HG02623 (cell line): ENCODE measurements around the gene TOMT.

Source experiments
- ATAC-seq: cut with Tn5 transposase; IDR thresholded peaks from one replicate; pipeline ENCODE4 v1.9.1; 2021; ENCODE audit warnings: moderate library complexity; ENCODE audit not compliant: unreplicated experiment

TOMT gene, protein sequence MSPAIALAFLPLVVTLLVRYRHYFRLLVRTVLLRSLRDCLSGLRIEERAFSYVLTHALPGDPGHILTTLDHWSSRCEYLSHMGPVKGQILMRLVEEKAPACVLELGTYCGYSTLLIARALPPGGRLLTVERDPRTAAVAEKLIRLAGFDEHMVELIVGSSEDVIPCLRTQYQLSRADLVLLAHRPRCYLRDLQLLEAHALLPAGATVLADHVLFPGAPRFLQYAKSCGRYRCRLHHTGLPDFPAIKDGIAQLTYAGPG

DNA sequence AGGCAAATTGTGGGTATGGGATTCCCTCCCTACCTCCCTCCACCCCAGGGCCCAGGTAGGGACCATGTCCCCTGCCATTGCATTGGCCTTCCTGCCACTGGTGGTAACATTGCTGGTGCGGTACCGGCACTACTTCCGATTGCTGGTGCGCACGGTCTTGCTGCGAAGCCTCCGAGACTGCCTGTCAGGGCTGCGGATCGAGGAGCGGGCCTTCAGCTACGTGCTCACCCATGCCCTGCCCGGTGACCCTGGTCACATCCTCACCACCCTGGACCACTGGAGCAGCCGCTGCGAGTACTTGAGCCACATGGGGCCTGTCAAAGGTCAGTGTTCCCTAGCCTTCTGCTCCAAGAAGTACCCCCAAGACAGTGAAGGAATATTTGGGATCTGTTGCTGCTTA is at the start of gene TOMT:
TOMT (plus strand) TSS at position 37 of the 400 bp plus-strand sequence; CDS start at position 65, 28 bp downstream.
- no peak for ATAC-seq

- no peak for ATAC-seq
These were observed 47.2 kb upstream of the TOMT start for GRCh38 chr11:72058416-72059034.

DNA sequence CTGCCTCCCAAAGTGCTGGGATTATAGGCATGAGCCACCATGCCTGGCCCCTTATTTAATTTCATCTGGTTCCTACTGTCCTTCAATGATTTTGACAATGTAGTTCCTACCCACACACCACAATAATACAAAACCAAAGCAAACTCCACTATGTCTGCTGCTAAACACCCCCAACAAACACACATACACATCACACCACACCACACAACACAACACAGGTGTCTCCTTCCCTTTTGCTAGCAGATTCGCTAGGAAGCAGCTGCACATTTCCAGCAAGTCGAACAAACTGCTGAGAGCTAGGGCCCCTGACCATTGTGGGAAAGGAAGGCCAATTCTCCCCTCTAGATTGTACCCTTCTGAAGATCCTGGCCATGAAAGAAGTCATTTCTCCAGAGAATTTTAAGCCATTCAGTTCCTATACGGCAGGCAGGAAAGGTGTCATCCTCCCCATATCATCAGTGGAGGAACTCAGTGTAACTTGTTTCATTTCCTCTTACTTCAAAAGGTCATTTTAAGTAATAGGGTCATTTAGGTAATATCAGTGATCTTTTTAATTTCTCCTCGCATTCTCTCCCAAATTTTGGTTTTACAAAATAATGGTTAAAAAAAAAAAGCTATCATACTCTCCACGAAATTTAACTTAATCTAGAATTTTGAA is 43.9 kb upstream of the TOMT start:
- no peak for ATAC-seq

DNA sequence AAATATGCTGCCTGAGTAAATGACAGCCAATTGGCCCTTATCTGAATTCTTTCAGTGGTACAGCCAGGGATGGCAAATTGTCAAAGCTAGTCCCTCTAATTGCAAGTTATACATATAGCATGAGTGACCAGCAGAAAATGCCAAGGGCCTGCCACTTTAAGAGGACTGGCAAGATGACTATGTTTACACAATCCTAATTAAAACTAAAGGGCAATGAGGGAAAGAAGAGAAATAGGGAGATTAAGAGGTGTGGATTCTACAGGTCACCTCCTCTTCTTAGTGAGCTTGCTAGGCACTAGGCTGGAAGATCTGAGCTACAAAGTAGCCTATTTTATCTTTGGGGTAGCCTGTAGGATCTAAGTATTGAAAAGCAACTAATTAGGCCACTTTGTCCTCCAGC is 38.9 kb upstream of the TOMT start:
- no peak for ATAC-seq

DNA sequence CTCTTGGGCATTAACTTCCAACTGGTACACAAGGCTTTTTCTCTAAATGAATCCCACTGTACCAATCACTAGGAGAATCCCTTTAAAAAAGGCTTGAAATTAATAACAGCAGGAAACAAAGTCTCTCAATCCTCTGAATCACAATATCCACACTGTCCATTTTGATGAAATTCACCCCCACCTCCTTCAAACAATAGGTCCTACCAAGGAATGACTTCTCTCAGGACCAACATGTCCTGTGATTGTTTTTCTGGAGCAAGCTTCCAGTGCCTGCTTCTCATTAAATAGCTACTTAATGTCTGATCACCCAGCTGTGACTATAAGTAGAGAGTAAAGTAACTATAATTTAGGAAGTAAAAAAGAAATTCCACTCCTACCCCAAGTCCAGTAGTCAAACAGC is 38.5 kb upstream of the TOMT start:
- ATAC-seq, result no peak

DNA sequence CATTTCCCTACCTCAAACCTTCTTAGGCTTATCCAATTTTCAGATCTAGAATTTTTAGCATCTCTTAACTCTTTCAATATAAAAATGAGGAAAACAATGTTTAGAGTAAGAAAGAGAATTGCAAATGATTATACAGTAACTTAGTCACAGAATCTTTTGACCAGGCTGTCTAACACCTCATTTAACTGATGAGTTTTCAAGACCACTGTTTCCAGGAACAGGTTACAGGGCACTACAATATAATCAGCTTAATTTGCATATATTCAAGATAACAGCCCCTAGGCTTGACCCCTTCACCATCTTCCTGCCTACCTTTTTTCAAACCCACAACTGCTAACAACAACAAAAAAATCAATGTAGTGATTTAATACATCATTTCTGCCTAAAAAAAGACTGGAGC is 38.0 kb upstream of the TOMT start:
- ATAC-seq, result no peak

DNA sequence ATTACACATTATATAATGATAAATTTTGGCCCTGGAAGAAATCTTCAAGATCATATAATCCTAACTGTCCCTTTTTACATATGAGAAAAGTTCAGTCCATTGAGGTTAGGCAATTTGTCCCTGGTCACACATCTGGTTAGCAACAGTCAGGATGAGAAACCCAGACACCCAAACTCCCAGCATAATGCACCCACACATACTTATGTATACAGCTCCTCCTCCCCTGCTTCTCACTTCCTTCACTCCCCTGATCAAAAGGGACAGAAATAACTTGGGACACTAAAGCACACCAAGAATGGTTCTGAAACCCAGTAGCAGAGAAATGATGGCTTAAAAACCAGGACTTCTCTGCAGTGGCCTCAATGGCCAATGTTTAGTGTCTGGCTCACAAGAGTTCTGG is 36.5 kb upstream of the TOMT start:
- ATAC-seq, result no peak

DNA sequence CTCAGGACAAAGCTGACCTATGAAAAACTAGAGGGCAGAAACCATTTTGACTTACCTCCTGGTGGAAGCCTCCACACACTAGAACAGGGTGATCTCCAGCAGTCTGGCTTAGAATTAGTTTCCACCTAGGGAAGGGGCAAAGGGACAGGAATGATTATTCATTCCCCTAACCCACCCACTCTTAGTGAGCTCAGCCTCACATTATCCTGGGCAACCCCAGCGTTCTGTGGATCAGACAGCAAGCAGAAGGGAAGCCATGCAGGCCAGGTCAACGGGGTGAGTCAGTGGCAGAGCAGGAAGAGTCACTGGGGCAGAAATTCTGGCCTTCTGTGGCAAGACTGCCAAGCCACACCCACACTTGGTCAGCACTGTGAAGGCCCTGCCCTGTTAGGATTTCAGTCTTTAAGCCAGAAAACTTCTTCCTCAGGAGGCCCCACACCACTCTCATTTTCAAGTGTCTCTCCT is 35.9 kb upstream of the TOMT start:
- ATAC-seq, result no peak

- no peak for ATAC-seq
These were observed 35.2 kb upstream of the TOMT start for GRCh38 chr11:72070491-72070890.

DNA sequence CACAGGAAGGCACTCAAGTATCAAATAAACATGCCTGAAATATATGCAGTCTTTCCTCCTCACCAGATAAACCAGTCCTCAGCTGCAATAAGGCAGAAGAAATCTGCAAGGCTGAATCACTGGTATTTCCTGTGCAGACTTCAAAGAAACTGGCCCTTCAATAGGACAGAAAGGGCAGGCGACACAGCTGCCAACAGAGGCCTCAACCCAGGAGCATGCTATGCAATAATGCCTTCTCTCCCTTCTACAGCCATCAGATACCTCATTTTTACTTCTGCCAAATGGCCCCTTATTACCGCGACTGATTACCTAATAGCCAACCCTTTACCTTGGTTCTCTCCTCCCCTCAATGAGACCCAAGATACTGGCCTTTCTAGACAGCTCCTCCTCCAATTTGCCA is 33.4 kb upstream of the TOMT start:
- ATAC-seq, result no peak

- no peak for ATAC-seq
These were observed 30.6 kb upstream of the TOMT start for GRCh38 chr11:72075109-72075508.

DNA sequence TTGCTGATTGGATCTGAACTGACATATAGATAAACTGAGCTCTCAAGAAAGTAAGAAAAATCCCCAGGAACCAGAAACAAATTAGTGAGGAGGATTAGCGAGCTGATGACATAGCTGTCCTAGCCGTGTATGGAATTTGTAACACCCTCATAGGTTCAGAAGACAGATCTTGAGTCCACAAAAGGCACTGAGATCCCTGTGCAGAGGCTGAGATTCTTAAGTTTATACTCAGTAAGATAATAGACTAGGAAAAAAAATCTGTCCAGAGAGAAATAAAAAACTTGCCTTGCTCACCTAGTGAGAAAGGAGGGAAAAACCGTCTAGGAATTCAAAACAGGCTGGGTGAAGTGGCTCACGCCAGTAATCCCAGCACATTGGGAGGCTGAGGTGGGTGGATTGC is 30.0 kb upstream of the TOMT start:
- ATAC-seq, result no peak

GRCh38 chr11:72078477-72078876 is 27.2 kb upstream of the TOMT start:
- ATAC-seq, result no peak

- peak; percentile 17 for ATAC-seq
These were observed 25.9 kb upstream of the TOMT start for GRCh38 chr11:72079819-72080325.

DNA sequence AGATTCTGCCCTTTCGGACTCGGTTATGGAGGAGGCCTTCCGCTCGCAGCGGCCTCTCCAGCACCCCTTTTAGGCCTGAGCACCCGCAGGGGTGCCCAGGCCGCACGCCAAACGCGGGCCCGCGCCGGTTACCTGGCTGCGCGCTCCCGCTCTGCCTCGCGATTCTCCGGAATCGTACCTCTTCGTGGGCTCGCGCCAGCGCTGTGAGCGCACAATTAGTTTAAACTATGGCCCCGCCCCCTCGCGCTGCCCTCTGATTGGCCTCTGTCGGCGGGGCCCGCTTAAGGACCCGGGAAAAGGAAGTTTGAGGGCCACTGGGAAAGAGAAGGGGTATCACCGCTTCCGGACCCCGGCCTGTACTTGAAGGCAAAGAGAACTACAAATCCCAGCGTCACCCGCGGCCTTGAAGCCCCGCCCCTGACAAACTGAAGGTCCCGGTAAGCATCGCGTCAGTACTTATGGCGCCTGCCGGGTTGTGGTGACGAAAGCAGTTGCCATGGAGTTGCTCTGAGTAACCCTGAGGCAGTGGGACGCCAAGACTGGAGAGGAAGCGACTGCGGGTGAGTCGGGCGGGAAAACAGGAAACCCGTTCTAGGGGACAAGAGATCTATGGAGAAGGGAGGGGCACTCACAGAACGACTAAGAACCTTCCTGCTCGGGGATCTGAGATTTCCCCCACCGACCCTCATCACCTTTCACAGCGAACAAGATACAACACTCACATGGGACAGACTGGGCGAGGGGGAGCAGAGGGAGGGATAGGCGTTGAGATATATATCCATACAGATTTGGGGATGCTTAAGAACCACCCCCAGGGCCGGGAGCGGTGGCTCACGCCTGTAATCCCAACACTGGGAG is 25.2 kb upstream of the TOMT start, which contains the start of the genes LRRC51 and NUMA1:
LRRC51 (plus strand) TSS at position 525 of the 858 bp plus-strand sequence. CDS start 8,234 bp downstream, outside the sequence.
NUMA1 (minus strand) TSS at position 217 of the 858 bp plus-strand sequence. CDS start 44,599 bp downstream, outside the sequence.
- peak; percentile 95 for ATAC-seq

DNA sequence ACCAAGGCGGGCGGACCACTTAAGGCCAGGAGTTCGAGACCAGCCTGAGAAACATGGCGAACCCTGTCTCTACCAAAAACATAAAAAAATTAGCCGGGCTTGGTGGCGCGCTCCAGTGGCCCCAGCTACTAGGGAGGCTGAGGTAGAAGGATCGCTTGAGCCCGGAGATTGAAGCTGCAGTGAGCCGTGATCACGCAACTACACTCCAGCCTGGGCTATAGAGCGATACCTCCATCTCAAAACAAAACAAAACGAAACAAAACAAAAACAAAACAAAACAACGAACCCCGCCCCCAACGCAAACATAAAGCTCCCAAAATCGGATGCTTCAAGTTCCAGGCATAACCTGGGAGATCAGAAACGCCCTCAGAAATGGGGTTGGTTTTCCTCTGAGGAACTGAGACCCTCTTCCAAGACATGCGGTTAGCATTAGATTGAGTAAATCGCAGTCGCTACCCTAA is 24.5 kb upstream of the TOMT start:
- no peak for ATAC-seq

DNA sequence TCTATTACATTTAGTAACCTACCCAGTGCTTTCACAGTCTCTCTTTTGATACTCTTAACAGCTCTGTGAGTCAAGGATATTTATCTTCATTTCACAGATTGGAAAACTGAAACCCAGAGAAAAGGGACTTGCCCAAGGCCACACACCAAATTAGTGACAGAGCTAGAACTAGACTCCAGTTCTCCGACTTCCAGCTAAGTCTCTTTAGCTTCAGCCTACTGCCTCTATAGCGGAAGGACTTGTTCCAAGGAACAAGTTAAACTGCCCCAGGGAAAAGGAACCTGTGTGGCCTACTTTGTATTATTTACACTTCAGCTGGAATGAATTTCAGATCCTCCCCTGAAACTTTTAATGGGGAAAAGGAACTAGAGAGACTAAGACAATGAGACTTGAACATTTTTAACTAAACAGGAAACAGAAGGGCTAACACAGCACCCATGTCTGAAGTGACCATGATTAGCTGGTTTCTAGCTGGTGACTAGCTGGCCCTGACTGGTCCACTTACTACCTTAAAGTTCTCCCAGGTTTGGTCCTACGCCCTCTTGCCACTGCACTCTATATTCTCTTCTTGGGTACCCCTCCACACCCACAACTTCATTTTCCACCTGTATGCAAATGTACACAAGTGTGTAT is 23.8 kb upstream of the TOMT start:
- ATAC-seq, result no peak

- no peak for ATAC-seq
These were observed 22.3 kb upstream of the TOMT start for GRCh38 chr11:72083414-72083813.

DNA sequence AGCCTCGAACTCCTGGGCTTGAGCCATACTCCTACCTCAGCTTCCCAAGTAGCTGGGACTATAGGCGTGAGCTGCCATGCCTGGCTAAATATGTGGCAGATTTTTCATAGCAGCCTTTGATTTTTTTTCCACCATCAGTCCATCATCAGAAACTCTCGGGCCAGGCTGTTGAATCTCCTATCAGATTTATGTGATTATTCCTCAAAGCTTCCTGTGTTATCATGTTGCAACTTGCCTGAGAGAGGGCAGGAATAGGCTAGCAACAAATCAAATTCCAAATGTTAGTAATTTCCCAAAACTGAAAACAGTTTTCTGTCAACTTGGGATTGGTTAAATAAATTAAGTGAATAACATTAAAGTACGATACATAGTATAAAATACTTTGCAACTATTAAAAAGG is 21.6 kb upstream of the TOMT start:
- ATAC-seq, result no peak

DNA sequence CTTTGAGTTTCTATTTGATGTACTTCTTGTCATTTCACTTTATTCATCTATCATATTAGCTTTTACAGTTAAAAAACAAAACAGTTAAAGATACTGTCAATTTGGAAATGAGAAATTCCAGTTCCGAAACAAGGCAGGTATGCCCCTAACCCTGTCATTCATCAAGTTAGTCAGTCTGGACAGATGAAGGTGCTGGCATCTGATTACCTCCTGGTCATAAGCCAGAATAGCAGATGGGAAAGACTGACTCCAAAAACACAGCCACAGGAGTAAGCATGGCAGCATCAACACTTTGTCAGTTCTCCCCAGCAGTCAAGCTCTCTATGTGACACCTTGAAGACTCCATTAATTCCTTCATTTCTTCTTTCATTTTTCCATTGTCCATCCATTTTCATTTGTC is 20.8 kb upstream of the TOMT start:
- ATAC-seq, result no peak
